ENCODE data around the gene RAB11A.
"Not testable (repeated sequence)": the region's sequence is repeated elsewhere in the genome, so short reads cannot be mapped to it uniquely, and the experiment has no call there.

RAB11A gene

DNA sequence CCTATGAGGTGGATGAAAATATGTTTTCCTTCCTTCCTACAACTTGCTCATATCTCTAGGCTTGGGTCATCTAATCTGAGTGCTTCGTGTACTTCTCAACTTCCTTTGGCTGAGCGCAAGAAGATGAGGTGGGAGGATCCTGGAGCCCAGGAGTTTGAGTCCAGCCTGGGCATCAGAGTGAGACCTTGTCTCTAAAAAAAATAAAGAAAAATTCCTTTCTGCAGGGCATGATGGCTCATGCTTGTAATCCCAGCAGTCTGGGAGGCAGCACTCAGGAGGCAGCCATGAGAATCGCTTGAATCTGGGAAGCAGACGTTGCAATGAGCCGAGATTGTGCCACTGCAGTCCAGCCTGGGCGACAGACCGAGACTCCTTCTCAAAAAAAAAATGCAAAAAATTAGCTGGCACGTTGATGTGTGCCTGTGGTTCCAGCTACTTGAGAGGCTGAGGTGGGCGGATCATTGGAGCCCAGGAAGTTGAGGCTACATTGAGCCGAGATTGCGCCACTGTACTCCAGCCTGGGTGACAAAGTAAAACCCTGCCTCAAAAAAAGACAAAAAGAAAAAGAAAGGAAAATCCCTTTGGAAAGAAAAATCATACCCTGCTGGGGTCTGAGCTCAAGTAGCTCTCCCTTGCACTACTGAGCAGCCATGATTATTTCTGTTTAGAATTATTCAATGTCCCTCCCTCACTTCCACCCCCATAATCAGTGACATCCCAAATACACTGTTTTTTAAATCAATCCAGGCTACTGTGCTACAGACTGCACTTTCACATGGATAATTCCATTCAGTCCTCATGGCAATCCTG is 28.0 kb upstream of the RAB11A start:
- no peak for DNase-seq (ENCODE audit: low spot score)

DNA sequence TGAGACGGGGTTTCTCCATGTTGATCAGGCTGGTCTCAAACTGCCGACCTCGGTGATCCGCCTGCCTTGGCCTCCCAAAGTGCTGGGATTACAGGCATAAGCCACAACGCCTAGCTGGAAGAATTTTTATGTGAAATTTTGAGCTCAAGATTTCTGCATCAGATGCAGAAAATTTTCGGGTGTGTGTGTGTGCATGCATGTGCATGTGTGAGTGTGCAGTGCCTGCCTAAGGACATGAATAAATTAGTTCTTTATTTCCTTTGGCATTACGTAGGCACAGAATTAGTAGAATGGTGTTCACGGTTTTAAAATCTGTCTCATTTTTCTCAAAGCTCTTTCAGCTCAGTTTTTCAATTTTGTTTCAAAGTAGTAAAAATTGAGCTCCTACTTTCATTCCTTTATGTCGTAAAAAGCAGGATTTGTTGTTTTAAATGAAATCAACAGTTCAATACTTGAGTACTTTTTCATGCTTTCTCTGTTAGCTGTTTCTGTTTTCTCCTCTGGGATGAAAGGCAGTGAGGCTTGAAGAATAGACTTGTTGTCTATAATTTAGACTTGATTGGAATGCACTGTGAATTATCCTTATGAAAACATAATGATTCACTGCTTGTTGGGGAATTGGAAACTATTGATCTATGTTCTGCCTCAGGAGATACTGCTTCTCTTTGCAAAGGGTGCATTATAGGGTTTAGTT is 23.3 kb upstream of the RAB11A start:
- no peak for DNase-seq (ENCODE audit: low spot score)

DNA sequence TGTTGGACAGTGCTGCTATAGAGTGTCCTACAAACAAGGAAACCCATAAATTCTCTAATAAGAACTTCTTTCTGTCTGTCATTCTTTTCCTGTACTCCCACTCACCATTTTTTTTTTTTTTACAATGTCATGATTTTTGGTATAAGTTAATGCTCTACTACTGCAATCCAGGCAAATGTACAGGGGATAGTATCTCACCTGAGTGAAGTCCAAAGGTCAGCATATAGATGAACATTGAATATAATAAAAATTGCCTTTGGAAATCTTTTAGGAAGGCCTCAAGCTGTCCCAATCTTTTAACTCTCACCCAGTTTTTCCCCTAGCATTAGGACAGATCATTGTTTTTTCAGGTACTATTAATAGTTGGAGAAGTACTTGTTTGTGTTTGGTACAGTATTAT is 21.3 kb upstream of the RAB11A start:
- DNase-seq (ENCODE audit: low spot score): no peak

DNA sequence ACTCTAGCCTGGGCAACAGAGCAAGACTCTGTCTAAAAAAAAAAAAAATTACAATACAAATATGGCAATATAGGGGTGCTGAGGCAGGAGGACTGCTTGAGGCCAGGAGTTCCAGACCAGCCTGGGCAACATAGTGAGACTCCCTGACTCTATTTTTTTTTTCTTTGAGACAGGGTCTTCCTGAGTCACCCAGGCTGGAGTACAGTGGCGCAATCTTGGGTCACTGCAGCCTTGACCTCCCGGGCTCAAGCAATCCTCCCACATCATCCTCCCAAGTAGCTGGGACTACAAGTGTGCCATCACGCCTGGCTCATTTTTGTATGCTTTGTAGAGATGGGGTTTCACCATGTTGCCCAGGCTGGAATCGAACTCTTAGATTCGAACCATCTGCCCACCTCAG is 17.3 kb upstream of the RAB11A start:
- no peak for DNase-seq (ENCODE audit: low spot score)

- DNase-seq (ENCODE audit: low spot score): peak; percentile 66
Measured at GRCh38 chr15:65856821-65857455, 12.4 kb upstream of the RAB11A start.

DNA sequence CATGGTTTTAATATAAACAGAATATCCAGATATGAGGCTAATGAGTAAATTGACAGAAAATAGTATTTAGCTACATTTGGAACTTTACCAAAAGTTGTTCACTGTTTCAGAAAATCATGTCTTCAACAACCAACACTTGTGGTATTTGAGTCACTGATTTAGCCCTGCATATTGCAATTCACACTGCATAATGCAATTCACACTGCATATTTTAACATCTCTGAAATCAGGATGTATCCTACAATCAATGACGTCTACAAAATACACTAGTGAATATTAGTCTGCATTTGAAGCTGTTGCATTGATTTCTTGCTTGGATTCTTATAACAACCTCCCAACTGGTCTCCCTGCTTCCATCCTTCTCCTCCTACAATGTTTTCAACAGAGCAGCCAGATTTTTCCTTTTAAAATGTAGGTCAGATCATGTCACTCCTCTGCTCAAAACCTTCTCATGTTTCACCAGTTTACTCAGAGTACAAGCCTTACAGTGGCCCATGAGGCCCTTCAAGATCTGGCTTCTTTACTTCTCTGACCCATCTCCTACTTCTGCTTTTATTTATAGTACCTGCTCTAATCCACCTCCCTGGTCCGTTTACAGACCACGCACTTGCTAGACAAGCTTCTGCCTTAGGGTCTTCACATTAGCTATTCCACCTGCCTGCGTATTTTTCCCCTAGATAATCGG is 11.4 kb upstream of the RAB11A start:
- DNase-seq (ENCODE audit: low spot score): no peak

GRCh38 chr15:65862682-65863081 is 6.6 kb upstream of the RAB11A start:
- peak; percentile 86 for DNase-seq (ENCODE audit: low spot score)

GRCh38 chr15:65863106-65863505 is 6.2 kb upstream of the RAB11A start:
- DNase-seq (ENCODE audit: low spot score): no peak

GRCh38 chr15:65867244-65867643 is 2.0 kb upstream of the RAB11A start:
- no peak for DNase-seq (ENCODE audit: low spot score)

GRCh38 chr15:65867933-65868332 is 1.4 kb upstream of the RAB11A start:
- DNase-seq (ENCODE audit: low spot score): not testable (repeated sequence)

GRCh38 chr15:65868546-65869125 is 655 bp upstream of the RAB11A start:
- DNase-seq (ENCODE audit: low spot score): no peak

DNA sequence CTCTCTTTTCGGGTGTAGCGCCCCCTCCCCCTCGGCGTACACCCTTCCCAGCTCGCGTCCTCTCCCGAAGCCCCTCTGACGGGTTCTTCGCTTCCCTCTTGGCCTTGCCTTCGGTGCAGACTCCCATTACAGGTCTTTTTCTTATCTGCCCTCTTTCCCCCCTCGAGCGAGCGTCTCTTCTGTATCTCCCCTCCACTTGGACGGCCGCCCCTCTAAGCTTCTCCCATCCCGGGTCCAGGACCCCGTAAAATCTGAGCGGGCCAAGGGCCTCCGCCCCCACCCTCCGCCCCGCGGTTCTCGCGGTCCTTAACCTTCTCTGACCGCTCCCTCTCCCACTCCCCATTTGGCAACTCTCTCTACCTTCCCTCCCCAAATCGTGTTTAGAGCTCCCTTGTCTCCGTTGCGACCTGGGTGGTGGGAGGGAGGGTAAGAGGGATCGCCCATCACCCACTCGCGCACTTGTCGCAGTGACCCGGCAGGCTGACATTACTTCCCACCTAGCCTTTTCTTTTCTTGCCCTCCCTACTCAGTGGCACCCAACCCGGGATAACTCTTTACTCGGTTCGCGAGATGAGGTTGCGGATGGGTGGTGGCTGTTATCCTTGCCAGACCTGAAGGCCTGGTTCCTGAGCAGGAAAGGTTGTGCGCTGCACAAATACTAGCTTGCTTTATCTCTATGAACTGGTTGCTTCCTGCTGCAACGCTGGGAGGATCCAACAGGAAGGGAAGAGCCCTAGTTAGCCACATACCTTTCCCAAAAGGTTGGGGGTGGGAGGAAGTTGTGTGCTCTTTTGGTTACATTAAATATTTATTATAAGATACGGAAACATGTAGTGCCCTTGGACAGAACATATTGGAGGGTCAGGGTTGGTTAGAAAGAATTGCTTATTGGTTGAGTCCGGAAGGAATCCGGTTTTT is 922 bp downstream of the RAB11A start:
- DNase-seq (ENCODE audit: low spot score): peak; percentile 40

DNA sequence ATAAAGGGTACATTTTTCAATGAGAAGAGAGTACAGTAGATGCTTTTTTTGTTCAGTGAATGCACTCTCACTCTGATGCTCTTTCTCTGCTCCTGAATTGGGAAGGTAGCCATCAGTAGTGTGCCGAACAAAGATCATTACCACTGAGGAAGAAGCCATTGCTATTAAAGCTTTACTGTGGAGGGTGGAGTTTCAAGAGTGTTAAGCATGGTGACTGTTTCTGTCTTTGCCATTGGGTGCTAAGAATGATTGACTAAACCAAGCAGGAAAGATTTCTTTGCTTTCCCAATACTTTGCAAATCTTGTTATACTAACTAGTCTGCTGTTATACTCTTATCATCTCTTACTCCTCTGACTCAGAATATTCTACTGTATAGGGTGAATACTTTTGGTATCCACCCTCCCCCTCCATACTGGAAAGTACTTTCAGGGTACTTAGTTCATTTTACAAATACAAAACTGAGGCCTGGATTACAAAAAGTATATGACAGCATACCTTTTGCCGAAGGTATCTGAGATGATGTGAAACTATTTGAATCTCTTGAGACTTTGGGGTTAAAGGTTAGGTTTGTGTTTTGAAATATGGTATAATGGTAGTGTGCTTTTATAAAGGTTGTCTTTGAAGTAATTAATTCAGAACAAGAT is 1.7 kb downstream of the RAB11A start:
- DNase-seq (ENCODE audit: low spot score): no peak

GRCh38 chr15:65871886-65872285 is 2.6 kb downstream of the RAB11A start:
- DNase-seq (ENCODE audit: low spot score): not testable (repeated sequence)

GRCh38 chr15:65872596-65872995 is 3.3 kb downstream of the RAB11A start:
- DNase-seq (ENCODE audit: low spot score): not testable (repeated sequence)

- DNase-seq (ENCODE audit: low spot score): no peak
Measured at GRCh38 chr15:65873256-65873655, 4.0 kb downstream of the RAB11A start.

GRCh38 chr15:65875458-65875857 is 6.2 kb downstream of the RAB11A start:
- no peak for DNase-seq (ENCODE audit: low spot score)

DNA sequence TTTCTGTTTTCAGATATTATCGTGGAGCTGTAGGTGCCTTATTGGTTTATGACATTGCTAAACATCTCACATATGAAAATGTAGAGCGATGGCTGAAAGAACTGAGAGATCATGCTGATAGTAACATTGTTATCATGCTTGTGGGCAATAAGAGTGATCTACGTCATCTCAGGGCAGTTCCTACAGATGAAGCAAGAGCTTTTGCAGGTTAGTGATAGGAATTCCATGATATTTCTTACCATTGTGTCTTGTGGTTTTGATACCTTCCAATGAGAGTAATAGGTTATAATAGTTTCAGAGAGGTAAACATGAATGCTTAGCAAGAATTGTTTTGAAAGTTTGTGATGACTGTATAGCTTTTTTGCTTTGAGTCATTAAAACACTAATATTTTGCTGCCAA is 8.5 kb downstream of the RAB11A start:
- DNase-seq (ENCODE audit: low spot score): no peak

DNA sequence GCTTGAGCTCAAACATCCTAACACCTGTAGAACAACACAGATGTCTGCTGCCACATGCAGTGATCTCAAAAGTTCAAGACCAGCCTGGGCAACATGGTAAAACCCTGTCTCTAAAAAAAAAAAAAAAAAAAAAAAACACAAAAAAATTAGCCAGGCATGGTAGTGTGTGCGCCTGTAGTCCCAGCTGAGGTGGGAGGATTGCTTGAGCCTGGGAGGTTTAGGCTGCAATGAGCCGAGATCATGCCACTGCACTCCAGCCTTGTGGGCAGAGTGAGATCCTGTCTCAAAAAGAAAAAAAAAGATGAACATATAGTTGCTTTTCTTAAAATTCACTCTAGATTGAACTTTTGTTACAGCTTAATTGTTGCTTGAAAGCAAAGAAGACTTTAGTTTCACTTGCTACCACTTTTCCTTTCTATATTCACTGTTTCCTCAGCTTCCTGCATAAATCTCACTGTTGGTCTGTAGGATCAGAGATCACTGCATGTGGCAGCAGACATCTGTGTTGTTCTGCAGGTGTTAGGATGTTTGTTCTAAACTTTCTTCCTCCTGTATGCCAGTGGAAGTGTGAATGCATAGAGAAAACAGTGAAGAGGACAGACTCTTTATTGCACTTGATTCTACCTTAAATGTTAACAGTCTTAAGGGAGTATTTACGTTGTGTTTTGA is 12.6 kb downstream of the RAB11A start:
- DNase-seq (ENCODE audit: low spot score): no peak

- DNase-seq (ENCODE audit: low spot score): no peak
Measured at GRCh38 chr15:65883571-65883970, 14.3 kb downstream of the RAB11A start.

Data from SK-N-DZ (cell line).